Testis (tissue), 2 donors: ENCODE data around the gene TSPAN32.

ENCODE experiments used
- POLR2A ChIP-seq: fragments of 450-650 bp; IDR thresholded peaks from one replicate; pipeline ENCODE4 v1.6.1; 2017; ENCODE audit warnings: antibody characterized with exemption, mild to moderate bottlenecking, moderate library complexity
- TF ChIP-seq, protein P1 (sequence below), 3 experiments: fragments of 450-650 bp in 2 of 3; fragments of 200-600 bp in 1 of 3; sonication (generic) in 1 of 3; IDR thresholded peaks; one replicate each; pipeline ENCODE4 v1.5.1; 2016 to 2019; ENCODE audit warnings: antibody characterized with exemption in 3 of 3, mild to moderate bottlenecking in 2 of 3, moderate library complexity in 1 of 3

DNA sequence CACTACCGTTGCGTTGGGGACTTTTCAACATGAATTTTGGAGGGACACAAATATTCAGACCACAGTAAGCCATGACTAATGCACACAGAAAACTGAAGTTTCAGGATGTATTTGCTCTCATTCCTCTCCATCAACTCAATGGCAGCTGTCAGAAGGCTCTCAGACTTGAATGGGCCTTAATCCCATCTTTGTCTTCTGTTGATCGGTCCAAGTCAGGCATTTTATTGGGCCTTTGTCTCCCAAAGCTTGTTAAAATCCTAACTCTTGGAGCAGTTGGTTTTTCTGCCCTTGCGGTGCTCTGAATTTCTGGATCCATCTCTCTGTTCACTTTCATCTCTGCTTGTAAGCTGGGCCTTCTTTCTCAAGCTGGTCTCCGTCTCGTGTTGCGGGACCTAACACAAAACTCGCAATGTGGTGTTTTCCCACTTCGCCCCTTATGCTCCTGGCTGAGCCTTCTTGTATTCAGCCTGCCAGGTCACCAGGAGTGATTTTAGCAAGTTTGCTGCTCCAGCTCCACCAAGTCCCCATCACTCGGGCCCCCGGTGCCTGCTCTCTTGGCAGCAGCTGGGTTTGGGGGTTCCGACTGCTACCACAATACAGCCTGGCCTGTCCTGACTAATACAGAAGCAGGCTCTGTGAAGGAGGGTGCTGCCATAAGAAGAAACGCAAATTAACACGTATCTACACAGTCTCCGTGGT is 27.0 kb downstream of the TSPAN32 start:
- TF ChIP-seq, protein P1, sequence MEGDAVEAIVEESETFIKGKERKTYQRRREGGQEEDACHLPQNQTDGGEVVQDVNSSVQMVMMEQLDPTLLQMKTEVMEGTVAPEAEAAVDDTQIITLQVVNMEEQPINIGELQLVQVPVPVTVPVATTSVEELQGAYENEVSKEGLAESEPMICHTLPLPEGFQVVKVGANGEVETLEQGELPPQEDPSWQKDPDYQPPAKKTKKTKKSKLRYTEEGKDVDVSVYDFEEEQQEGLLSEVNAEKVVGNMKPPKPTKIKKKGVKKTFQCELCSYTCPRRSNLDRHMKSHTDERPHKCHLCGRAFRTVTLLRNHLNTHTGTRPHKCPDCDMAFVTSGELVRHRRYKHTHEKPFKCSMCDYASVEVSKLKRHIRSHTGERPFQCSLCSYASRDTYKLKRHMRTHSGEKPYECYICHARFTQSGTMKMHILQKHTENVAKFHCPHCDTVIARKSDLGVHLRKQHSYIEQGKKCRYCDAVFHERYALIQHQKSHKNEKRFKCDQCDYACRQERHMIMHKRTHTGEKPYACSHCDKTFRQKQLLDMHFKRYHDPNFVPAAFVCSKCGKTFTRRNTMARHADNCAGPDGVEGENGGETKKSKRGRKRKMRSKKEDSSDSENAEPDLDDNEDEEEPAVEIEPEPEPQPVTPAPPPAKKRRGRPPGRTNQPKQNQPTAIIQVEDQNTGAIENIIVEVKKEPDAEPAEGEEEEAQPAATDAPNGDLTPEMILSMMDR (IDR thresholded peaks at IDR 0.05) = no peak
- no peak for TF ChIP-seq POLR2A
